IPS-11a (cell line): Measurements from ENCODE around the gene SUSD6.

Experiments used
- H3K4me3 ChIP-seq: one replicate; pipeline ENCODE4 v1.5.1; 2013; ENCODE audit warnings: low read depth, low read length, control low read depth

The SUSD6 gene

DNA sequence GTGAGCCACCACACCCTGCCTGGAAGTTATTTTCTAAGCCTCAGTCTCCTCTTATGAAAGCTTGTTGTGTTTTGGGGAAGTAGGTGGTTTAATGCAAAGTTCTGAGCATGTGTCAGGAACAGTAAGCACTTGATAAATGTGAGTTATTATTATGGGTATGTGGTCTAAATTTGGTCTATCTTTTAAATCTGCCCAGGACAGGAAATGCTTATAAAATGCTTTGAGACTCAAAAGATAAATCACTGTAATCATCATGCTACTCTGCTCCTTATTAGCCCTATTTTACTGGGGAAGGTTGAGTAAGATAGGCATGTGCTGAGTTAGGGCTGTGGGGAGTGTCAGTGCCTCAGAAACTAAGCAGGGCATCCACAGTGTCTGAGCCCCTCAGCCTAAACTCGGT, 142.5 kb downstream of the SUSD6 start:
- no peak overlapping the region for H3K4me3 ChIP-seq

DNA sequence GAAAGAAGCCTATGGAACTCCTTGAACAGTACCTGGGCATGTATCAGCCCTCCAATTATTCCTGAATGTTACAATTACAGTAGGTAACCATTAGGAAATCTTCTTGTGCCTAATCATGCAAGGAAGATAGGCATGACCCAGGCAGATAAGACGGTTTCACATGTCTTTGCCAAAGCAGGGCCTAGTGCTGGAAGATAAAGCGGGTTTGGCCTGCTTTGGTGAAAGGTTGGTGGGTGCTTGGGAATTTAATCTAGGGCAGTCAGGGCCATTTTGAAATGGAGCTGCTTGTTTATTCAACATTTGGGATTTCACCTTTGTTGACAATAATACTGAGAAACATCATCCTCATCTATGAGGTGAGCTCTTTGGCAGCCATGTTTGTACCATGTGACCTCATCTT, 143.1 kb downstream of the SUSD6 start:
- H3K4me3 ChIP-seq, result no peak overlapping the region

DNA sequence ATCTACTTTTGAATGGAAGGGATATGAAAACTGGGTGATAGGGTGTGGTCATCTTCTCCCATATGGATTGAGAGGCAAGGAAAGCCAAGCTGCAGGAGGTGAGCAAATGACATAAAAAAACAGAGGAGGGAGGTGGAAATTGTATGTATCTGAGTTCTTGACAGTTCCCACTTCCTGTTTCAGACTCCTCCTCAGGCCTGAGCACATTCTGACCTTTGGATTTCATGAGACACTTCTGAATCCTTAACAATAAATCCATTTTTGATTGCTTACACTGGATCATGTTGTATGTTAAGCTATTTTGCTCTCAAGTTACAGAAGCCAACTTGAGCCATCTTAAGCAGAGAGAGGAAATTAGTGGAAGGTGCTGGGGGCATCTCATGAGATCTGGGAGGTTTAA, 143.9 kb downstream of the SUSD6 start:
- no peak overlapping the region for H3K4me3 ChIP-seq

DNA sequence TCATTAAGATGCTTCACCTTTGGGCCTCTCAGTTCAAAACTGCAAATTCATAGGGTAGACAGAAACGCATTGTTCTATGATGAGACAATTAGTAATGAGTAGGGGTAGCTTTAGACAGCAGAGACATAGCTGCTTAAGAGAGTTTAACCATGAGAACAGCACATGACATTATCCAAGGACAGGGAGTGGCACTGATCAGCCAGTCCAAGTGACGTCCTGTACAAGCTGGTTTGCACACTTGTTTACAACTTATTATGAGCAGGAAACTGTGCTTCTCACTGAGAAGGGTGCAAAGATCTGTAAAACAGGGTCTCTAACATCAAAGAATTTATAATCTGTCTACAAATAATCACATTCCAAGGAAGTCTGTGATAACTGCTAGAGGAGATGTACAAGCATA, 144.4 kb downstream of the SUSD6 start:
- no peak overlapping the region for H3K4me3 ChIP-seq

DNA sequence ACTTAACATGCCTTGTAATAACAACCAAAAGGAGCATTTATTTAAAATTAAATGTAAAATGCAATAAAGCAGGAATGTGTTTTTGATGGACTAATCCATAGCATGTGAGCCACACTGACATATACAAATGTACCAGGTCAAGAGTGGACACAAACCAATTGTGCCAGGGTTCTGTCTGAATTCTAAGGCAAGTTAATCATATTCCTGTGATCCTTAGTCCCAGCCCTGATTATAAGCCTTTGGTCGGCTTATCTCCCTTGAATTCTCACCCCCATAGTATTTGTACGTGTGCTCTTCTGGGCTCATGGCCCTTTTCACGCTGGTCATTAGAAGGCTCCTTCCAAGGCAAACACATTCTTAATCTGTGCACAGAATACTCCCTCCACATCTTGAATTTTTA, 144.9 kb downstream of the SUSD6 start:
- H3K4me3 ChIP-seq, result no peak overlapping the region

DNA sequence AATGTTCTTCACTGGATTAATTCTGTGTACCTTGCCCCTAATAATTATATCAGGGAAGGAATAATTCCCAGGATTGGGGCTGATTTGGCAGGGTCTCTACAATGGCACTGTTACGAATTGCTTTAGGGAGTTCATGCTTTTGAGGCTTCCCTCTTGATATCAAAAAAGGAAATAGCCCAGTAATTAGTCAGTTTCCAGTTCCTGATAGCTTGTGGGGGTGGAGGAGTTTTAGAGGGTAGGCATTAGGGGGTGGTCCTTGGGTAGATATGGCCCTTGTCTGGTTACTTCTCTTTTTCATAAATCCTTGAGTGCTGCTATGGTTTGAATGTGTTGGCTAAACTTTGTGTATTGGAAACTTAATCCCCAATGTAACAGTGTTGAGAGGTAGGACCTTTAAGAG, 149.4 kb downstream of the SUSD6 start:
- H3K4me3 ChIP-seq, result no peak overlapping the region

DNA sequence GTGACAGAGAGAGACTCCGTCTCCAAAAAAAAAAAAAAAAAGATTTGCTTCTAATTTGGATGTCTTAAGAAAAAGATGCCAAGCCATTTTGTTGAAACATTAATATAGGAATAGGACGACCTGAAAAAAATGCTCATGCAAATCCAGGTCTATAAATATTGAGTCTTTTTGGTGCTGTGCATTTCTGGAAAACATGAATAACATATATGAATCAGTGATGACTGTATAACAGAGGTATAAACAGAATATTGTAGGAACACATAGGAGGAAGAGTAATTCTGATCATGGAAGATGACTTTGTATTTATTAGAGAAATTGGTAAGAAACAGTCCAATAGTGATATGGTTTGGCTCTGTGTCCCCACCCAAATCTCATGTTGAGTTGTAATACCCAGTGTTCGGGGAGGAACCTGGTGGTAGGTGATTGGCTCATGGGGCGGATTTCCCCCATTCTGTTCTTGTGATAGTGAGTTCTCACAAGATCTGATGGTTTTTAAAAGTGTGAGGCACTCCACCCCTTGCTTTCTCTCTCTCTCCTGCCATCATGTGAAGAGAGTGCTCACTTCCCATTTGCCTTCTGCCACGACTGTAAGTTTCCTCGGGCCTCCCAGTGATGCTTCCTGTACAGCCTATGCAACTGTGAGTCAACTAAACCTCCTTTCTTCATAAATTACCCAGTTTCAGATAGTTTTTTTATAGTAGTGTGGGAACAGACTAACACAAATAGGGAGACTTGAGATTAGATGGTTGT, 152.5 kb downstream of the SUSD6 start:
- H3K4me3 ChIP-seq, result no peak overlapping the region
